GM21723 (cell line): ENCODE results near the gene AGO1.

Experiments
- ATAC-seq: cut with Tn5 transposase; IDR thresholded peaks from one replicate; pipeline ENCODE4 v1.9.1; 2021; ENCODE audit warnings: mild to moderate bottlenecking, moderate library complexity; ENCODE audit not compliant: unreplicated experiment

The AGO1 gene

DNA sequence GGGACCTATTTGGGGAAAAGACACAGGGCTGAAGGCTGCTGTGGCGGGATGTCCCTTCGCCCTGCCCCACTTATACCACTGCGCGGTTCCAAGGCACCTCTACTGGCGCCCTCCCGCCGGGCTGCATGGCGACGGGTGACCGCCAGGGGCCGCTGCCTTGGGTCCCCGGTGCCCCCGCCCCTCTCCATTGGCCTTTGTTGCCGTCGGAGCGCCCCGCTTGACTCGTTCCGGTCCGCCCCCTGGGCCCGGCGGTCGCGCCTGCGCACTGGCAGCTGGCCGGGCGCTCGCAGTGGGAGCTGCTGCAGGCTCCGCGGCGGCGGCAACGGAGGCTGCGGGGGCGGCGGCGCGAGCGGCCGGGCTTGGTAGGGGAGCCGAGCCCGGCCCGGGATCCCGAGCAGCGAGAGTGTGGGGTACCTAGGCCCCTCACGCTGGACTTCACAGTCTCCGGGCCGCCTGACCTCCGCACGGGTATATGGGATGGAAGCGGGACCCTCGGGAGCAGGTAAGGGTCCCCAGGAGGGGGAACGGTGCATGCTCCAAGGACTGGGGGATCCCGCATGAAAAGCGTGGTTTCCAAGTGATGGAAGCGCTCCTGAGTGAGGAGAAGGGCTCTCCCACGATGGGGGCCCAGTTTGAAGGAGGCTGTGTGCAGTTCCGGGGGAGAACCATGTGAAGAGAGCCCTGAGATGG lies at the start of gene AGO1:
TSS of gene AGO1 (plus strand) at position 265 of the 690 bp plus-strand sequence. CDS start at position 478, 213 bp downstream.
- ATAC-seq = peak; percentile 83

DNA sequence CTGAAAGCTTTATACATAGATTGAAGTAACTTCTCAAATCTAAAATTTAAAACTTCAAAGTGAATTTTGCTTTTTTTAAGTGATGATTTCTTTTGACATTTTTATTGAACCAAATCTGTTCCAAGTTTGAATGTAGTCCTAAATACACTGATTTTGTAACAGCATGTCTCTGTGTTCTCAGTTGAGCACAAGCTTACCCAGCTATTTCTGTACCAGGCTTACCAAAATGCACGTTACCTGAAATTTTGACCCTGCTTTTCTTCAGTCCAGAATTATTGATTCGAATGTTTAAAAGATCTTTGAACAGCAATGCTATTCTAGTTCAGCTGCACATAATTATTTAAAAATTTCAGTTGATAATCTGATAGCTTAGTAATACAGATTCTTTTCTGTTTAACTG lies 49.6 kb upstream of the AGO1 start:
- no peak for ATAC-seq

DNA sequence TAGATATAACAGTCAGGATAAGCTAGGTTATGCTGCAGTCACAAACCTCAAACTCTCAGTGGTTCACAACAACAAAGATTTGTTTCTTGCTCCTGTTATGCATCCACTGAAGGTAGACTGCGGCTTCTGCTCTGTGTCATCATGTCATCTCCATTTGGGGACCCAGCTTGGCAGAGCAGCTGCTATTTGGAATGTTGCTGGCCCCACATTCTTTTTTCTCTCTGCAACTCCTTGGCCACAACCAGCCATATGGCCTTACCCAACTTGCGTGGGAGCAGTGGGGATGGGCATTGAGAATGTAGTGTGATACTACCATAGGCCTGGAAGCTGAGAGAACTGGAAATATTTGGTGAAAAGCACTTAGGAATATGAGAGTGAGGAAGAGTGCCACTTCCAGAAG lies 48.8 kb upstream of the AGO1 start:
- no peak for ATAC-seq

DNA sequence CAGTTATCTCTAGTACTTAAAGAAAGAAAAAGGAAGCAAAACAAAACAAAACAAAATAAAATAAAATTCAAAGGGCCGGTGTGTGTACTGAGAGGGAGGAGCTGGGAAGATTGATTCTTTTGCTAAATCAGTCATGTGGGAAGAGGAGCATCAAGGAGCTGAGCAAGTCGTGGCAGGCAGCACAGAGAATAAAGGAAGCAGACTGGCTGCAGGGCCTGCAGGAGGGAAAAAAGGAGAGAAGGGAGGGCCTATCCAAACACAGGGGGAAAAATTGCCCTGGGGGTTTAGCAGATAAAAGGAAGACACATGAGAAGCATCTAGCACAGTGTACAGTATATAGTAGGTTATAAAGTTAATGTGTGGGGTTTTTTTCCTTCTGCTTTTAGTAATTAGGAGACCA lies 47.6 kb upstream of the AGO1 start:
- ATAC-seq = no peak

DNA sequence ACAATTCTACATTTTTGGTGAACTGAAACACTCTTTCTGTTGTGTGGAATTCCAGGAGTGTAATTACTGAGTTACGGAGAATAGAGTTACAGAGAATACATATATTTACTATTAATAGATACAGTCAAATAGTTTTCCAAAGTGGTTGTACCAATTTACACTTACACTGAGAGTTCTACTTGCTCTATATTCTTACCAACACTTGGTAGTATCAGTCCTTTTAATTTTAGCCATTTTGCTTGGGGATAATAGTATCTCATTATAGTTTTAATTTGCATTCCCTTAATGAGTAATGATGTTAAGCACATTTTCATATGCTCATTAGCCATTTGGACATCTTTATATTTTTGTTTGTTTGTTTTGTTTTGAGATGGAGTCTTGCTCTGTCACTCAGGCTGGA lies 46.3 kb upstream of the AGO1 start:
- ATAC-seq = no peak

DNA sequence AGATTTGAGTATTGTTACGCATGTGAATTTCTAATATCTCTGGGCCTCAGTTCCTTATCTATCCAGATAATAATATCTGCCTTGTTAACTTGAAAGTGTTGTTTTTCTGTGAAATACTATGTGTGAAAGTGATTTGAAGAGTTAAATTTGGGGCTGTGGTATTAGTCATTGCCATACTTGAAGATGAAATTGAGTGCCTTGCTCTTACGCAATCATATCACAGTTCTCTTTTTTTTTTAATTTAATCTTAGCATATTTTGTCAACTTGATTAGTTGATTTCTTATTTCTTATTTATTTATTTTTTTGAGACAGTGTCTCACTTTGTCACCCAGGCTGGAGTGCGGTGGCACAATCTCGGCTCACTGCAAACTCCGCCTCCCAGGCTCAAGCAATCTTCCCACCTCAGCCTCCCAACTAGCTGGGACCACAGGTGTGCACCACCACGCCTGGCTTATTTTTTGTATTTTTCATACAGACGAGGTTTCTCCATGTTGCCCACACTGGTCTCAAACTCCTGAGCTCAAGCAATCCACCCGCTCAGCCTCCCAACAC lies 44.2 kb upstream of the AGO1 start:
- ATAC-seq = no peak

DNA sequence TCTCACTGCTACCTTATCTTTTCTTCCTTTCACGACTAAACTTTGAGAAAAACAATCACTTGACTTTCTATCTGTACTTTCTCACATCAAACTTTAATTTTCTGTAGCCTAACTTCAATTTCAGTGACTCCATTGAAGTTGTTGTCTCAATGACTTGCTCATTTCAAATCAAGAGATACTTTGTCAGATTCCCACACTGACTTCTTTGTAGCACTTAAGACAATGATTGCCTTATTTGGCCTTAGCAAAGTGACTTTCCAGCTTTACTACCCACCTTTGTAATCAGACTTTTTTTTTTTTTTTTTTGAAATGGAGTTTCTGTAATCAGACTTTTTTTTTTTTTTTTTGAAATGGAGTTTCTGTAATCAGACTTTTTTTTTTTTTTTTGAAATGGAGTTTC lies 38.2 kb upstream of the AGO1 start:
- ATAC-seq = no peak

DNA sequence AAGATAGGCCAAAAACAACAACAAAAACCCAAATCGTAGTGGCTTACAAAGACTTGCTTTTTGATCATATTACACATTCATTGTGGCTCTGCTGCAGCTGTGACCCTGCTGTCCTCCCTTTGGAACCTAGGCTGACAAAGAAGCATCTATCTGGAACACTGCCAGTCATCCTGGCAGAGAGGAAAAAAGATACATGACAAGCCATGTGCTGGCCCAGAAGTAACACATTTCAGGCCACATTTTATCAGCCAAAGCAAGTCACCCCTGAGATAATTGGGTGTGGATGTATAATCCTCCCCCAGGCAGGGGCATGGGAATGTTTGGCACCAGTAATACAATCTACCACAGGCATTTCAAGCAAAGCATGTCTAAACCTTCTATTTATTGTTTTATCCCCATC lies 37.2 kb upstream of the AGO1 start:
- ATAC-seq = no peak

DNA sequence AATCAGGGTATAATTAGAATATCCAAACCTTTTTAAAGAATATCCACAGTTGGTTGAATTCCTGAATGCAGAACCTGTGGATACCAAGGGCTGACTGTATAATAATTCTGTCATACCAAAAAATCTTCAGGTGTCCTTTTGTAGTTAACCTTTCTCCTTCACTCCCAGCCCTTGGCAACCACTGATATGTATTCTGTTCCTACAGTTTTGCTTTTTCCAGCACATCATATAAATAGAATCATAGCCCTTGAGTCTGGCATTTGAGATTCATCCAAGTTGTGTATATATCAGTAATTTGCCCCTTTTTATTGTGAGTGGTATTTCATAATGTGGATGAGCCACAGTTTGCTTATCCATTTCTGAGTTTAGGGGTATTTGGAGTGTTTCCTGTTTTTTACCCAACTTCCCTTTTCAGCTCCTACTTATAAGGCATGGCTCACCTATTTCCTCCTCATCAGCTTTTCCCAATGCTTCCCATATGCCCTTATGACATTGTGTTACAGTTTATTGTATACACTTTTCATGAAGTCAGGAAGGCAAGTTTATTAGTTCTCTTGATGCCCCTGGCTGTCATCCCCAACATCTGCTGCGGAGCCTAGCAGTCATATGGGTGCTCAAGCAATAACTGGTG lies 35.0 kb upstream of the AGO1 start:
- ATAC-seq = no peak

GRCh38 chr1:35850051-35850450 lies 33.0 kb upstream of the AGO1 start:
- ATAC-seq = no peak

- no peak for ATAC-seq
Measured at GRCh38 chr1:35850716-35851115, 32.3 kb upstream of the AGO1 start.

DNA sequence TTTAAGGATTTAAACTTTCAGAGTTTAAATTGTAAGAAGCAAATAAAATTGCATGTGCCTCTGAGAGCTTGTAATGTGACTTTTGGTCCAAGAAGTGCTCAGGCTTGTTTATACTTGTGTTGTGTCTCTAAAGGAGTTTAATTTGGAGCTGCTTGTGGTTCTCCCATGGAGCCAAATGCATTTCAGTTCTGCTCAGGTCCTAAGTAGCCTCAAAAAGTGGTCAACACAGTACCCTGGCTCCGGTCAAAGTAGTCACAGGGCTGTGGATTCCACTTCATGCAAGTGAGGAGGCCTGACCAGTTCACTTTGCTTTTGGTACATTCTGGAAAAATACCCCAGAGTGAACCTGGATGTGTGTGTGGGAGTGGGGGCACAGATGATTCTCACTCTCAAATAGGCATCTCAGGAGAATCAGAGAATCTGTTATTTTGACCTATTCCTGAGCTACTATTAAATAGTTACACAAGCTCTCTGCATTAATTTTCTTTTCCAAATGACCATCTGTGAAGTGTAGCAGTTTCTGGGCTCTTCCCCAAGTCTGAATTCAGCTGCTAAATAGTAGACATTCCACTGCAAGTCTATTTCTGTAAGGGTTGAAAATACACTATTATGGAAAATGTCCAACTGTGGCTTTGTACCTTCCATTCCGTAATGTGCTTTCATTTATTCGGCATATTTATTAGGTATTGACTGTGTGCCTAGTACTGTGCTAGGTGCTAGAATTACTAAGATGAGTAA lies 31.7 kb upstream of the AGO1 start:
- no peak for ATAC-seq

- no peak for ATAC-seq
Measured at GRCh38 chr1:35852241-35852640, 30.8 kb upstream of the AGO1 start.

- no peak for ATAC-seq
Measured at GRCh38 chr1:35854989-35855700, 27.9 kb upstream of the AGO1 start.

- ATAC-seq = no peak
Measured at GRCh38 chr1:35856964-35857363, 26.0 kb upstream of the AGO1 start.

DNA sequence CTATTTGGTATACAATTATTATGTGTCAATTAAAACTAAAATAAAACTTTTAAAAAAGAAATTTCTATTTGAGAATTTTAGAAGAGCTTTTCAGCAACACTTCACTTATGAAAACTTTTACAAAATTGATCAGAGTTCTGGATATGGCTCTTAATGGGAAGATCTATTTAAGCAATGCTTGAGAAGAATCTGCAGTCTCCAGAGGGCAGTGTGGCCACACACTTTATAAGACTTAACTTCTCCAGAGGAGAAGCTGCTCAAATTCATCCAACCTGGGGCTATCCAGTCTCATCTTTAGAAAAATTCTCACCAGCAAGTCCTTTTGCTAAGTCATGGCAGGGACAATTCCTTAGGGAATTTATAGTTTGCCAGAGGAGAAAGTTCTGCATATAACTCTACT lies 25.2 kb upstream of the AGO1 start:
- no peak for ATAC-seq

GRCh38 chr1:35860696-35861095 lies 22.3 kb upstream of the AGO1 start:
- no peak for ATAC-seq

DNA sequence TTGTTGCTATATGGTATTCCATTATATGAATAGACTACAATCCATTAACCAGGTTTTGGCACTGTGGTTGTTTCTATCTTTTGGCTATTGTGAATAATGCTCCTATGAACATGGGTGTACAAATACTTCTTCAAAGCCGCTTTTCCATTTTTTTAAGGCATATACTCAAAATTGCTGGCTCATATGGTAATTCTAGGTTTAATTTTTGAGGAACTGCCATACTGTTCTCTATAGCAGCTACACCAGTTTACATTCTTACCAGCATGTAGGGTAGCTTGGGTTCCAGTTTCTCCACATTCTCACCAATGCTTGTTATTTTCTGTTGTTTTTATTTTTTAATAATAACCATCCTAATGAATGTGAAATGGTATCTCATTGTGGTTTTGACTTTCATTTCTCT lies 19.9 kb upstream of the AGO1 start:
- ATAC-seq = no peak

DNA sequence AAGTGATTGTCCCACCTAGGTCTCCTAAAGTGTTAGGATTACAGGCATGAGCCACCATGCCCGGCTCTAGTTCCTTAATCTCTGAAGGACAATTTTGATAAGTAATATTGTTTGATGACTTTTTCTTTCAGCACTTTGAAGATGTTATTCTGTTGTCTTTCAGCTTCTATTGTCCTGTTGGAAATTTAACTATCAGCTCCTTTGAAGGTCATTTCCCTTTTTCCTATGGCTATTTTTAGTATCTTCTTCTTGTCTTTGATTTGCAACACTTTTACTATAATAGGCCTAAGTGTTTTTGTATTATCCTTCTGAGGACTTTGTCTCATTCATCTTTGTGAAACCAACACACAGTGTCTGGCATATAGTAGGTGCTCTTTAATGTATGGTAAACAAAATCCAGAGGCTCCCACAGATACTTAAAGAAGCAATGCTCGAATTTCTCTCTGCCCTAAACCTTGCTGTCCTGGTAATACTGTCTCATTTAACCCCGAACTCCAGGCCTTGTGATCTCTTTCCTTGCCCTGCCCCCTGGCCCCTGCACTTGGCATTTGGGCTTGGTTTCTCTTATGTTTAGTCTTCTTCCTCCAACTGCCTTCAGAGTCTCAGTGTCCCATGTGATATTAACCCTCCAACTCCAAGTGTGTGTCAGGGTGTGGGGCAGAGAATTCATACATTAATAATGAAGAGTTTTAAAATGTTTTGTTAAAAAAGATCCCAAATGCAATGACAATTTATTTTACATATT lies 19.0 kb upstream of the AGO1 start:
- ATAC-seq = no peak

GRCh38 chr1:35864813-35865212 lies 18.2 kb upstream of the AGO1 start:
- ATAC-seq = no peak

GRCh38 chr1:35866991-35867390 lies 16.0 kb upstream of the AGO1 start:
- no peak for ATAC-seq
